Neutrophil (primary cell): ENCODE data around the gene EHD3.

Experiments used
- H3K27ac ChIP-seq: fragments of 200-600 bp; sonication (generic); 2 replicates; pipeline ENCODE4 v1.5.1; 2016; ENCODE audit warnings: mild to moderate bottlenecking, moderate library complexity
- H3K27me3 ChIP-seq: fragments of 200-600 bp; sonication (generic); 2 replicates; pipeline ENCODE4 v1.6.0; 2016; ENCODE audit warnings: mild to moderate bottlenecking
- H3K36me3 ChIP-seq: fragments of 200-600 bp; sonication (generic); 2 replicates; pipeline ENCODE4 v1.5.1; 2017
- H3K4me1 ChIP-seq, 2 experiments: fragments of 200-600 bp in 1 of 2; sonication (generic) in 1 of 2; 1 replicate in 1 of 2; 2 replicates in 1 of 2; pipeline versions ENCODE4 v1.5.1 to v1.6.1; 2013 to 2016; ENCODE audit warnings: low read depth in 1 of 2, low read length in 1 of 2, mild to moderate bottlenecking in 1 of 2, moderate library complexity in 1 of 2; ENCODE audit not compliant: control insufficient read depth in 1 of 2, insufficient read depth in 1 of 2
- H3K4me3 ChIP-seq, 2 experiments: fragments of 200-600 bp in 1 of 2; sonication (generic) in 1 of 2; 1 replicate in 1 of 2; 2 replicates in 1 of 2; pipeline ENCODE4 v1.5.1; 2013 to 2016; ENCODE audit warnings: low read depth in 1 of 2, low read length in 1 of 2, mild to moderate bottlenecking in 1 of 2, moderate library complexity in 1 of 2
- H3K9me3 ChIP-seq: fragments of 200-600 bp; sonication (generic); 2 replicates; pipeline ENCODE4 v1.5.1; 2016
- TF ChIP-seq, protein P1 (sequence below): fragments of 200-600 bp; sonication (generic); IDR thresholded peaks from 2 replicates; pipeline ENCODE4 v1.5.1; 2016; ENCODE audit warnings: antibody characterized with exemption

EHD3 gene

GRCh38 chr2:31296641-31297287 lies 62.8 kb downstream of the EHD3 start:
- no peak overlapping the region for H3K27ac ChIP-seq
- H3K9me3 ChIP-seq: no peaks in the 10 kb centered on the region
- no peaks in the 10 kb centered on the region for H3K27me3 ChIP-seq
- no peaks in the 10 kb centered on the region for H3K4me1 ChIP-seq
- no peaks in the 10 kb centered on the region for H3K36me3 ChIP-seq
- TF ChIP-seq, protein P1, sequence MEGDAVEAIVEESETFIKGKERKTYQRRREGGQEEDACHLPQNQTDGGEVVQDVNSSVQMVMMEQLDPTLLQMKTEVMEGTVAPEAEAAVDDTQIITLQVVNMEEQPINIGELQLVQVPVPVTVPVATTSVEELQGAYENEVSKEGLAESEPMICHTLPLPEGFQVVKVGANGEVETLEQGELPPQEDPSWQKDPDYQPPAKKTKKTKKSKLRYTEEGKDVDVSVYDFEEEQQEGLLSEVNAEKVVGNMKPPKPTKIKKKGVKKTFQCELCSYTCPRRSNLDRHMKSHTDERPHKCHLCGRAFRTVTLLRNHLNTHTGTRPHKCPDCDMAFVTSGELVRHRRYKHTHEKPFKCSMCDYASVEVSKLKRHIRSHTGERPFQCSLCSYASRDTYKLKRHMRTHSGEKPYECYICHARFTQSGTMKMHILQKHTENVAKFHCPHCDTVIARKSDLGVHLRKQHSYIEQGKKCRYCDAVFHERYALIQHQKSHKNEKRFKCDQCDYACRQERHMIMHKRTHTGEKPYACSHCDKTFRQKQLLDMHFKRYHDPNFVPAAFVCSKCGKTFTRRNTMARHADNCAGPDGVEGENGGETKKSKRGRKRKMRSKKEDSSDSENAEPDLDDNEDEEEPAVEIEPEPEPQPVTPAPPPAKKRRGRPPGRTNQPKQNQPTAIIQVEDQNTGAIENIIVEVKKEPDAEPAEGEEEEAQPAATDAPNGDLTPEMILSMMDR: no peak
- no peak overlapping the region for H3K4me3 ChIP-seq

DNA sequence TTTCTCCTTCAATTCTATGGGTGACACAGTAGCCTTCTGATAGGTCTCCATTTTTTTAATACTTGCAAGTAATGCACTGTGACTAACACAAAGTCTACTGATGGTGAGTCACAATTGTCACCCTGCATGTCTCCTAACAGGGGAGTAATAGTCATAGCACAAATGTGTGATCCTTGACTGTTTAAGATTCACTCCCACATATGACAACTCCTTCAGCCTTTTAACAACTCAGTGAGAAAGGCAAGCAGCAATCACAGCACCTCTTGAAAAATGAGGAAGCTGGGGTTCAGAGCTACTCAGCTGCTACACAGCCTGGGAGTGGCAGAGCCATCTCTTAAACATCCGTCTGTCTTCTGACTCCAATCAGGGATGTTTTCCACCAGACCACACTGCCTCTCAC lies 63.8 kb downstream of the EHD3 start:
- H3K4me3 ChIP-seq: no peak overlapping the region
- no peak overlapping the region for H3K27ac ChIP-seq

GRCh38 chr2:31299547-31299946 lies 65.6 kb downstream of the EHD3 start:
- H3K4me3 ChIP-seq: no peak overlapping the region
- H3K27me3 ChIP-seq: no peaks in the 10 kb centered on the region
- H3K36me3 ChIP-seq: no peaks in the 10 kb centered on the region
- no peaks in the 10 kb centered on the region for H3K4me1 ChIP-seq
- H3K27ac ChIP-seq: no peak overlapping the region
- TF ChIP-seq, protein P1: no peak
- H3K9me3 ChIP-seq: no peaks in the 10 kb centered on the region

More for the DNA sequence above, 63.8 kb downstream of the EHD3 start:
- no peaks in the 10 kb centered on the region for H3K36me3 ChIP-seq
- no peaks in the 10 kb centered on the region for H3K4me1 ChIP-seq
- H3K9me3 ChIP-seq: no peaks in the 10 kb centered on the region
- TF ChIP-seq, protein P1: no peak
- H3K27me3 ChIP-seq: no peaks in the 10 kb centered on the region

DNA sequence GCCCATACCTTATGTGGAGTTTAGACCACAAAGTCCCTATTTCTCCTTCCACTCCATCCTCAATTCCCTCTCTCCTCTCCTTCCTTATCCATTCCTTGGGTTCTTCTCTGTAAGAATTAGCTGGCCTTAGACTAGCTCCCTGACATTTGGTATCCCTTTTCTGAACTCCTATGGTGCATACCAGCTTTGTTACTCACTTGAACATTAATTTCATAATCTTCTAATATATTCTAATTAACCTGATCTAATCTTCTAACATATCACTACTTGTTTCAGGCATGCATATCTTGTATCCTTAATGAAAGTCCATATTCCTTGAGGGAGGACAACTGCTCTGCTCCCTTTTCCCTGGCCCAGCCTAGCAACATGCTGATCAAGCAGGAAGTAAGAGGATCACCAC lies 66.4 kb downstream of the EHD3 start:
- Histone ChIP-seq H3K27me3 (no peaks in the 10 kb centered on the region), H3K9me3 (no peaks in the 10 kb centered on the region), H3K36me3 (no peaks in the 10 kb centered on the region), H3K27ac (no peak overlapping the region), H3K4me1 (no peaks in the 10 kb centered on the region), H3K4me3 (no peak overlapping the region)
- TF ChIP-seq, protein P1: no peak

GRCh38 chr2:31302940-31303563 lies 69.1 kb downstream of the EHD3 start:
- TF ChIP-seq, protein P1: no peak
- no peaks in the 10 kb centered on the region for H3K9me3 ChIP-seq
- H3K4me1 ChIP-seq: no peaks in the 10 kb centered on the region
- no peaks in the 10 kb centered on the region for H3K27me3 ChIP-seq
- no peaks in the 10 kb centered on the region for H3K36me3 ChIP-seq
- no peak overlapping the region for H3K27ac ChIP-seq
- no peak overlapping the region for H3K4me3 ChIP-seq
